ENCODE measurements around the gene PPM1D. TPM values are rescaled to one million over a fixed set of nuclear protein-coding genes. Genes with fewer than 3 reads are reported as not detected.
A peak's percentile ranks its signal among the peaks of the same experiment; 100 is the strongest.

The PPM1D gene
- polyA plus RNA-seq, 1 of the 3 experiments (the other 2 are of a cell fraction) = 8.8 TPM

DNA sequence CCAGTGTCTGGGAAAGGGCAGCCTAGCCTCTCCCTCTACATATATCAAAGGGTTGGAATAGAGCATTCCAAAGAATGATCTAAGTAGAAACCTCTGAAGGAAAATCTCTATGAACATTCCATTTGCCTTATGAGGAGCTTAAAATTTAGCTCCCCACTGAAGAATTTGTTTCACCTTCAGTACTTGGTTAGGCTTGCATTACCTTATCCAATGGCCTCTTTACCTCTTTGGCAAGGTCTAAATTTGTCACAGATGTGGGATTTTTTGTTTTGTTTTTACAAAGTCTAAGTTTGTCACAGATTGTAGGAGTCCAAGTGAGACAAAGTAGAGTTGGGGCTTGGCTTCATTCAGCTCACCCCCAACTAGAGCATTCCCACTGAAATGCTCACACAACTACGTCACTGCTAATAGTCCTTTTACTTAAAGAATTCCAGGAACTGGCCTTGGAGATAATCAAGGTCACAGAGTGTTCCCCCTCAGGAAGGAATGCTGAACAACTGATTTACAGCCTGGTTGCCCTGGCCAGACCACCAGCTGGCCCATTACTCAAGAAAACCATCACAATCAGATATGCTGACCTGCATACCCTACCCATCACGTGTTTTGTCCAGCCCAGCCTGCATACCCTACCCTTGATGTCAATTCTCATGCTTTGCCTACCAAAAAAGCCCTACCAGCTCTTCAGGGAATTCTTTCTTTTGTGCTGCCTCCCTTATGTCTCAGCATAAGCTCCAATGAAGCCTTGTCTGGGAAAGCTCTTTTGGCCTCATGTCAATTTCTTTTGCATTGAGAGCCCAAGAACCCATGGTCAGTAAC lies 26.5 kb upstream of the PPM1D start (continued):
- TF ChIP-seq, protein P1, sequence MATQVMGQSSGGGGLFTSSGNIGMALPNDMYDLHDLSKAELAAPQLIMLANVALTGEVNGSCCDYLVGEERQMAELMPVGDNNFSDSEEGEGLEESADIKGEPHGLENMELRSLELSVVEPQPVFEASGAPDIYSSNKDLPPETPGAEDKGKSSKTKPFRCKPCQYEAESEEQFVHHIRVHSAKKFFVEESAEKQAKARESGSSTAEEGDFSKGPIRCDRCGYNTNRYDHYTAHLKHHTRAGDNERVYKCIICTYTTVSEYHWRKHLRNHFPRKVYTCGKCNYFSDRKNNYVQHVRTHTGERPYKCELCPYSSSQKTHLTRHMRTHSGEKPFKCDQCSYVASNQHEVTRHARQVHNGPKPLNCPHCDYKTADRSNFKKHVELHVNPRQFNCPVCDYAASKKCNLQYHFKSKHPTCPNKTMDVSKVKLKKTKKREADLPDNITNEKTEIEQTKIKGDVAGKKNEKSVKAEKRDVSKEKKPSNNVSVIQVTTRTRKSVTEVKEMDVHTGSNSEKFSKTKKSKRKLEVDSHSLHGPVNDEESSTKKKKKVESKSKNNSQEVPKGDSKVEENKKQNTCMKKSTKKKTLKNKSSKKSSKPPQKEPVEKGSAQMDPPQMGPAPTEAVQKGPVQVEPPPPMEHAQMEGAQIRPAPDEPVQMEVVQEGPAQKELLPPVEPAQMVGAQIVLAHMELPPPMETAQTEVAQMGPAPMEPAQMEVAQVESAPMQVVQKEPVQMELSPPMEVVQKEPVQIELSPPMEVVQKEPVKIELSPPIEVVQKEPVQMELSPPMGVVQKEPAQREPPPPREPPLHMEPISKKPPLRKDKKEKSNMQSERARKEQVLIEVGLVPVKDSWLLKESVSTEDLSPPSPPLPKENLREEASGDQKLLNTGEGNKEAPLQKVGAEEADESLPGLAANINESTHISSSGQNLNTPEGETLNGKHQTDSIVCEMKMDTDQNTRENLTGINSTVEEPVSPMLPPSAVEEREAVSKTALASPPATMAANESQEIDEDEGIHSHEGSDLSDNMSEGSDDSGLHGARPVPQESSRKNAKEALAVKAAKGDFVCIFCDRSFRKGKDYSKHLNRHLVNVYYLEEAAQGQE (IDR thresholded peaks at IDR 0.05; ENCODE audit: low read depth, low read length) = peak; percentile 61; the same call in 1 of the 2 replicates
- TF ChIP-seq, protein P2, sequence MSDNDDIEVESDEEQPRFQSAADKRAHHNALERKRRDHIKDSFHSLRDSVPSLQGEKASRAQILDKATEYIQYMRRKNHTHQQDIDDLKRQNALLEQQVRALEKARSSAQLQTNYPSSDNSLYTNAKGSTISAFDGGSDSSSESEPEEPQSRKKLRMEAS (IDR thresholded peaks at IDR 0.05; ENCODE audit: low read depth) = peak; percentile 62
- TF ChIP-seq NFIC (IDR thresholded peaks at IDR 0.05; ENCODE audit: borderline replicate concordance) (peak; percentile 89), POLR2AphosphoS5 (IDR thresholded peaks at IDR 0.05; ENCODE audit: low read depth, low read length) (peak; percentile 32; the same call in 1 of the 2 replicates), RCOR1 (IDR thresholded peaks at IDR 0.05; ENCODE audit: low read length) (no peak), FOSL2 (IDR thresholded peaks at IDR 0.05; ENCODE audit: borderline replicate concordance, low read depth) (peak; percentile 57; the same call in 1 of the 2 replicates), RAD21 (IDR thresholded peaks at IDR 0.05; ENCODE audit: low read length) (no peak), EP300 (IDR thresholded peaks at IDR 0.05; ENCODE audit: borderline replicate concordance in 1 of 2, low read depth in 1 of 2, low read length in 1 of 2) (peak in 1 of 2 experiments; percentile 89; a peak in 3 of 4 replicates), SIN3A (IDR thresholded peaks at IDR 0.05; ENCODE audit: borderline replicate concordance, low read depth, low read length) (peak; percentile 60)

DNA sequence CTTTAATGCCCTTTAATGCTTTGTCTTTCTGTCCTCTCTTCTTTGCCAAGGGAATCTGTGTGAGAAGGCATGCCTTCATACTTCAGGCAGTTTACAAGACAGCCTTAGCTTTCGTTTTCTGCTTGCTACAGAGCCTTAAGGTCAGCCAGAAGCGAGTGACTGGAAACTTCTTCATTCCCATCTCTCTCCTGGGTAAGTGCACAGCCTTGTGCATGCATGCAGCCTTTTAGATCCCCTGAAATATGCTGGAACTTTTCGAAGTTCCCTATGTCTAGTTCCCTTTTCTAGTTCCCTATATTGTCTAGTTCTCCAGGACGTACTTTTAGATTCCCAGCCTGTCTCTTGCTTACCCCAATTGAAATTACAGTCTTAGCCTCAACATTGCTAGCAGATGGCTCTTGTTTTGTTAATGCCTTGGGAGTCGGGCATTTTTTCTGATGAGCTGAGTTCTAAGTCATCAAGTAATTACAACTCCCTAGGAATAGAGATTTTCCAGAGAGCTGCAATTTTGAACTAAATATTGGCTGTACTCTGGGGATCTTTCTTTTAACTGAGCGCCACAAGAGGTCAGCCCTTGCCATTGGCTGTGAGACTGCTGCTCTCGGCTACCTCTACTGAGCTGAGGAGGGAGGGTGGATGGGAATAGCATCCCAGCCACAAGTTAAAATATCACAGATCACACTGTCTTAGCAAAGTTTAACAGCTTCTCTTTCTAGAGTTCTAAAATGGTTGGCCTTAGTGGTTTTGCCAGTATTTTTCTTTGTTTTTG lies 22.7 kb upstream of the PPM1D start:
- peak; percentile 52 for TF ChIP-seq RAD21 (IDR thresholded peaks at IDR 0.05; ENCODE audit: low read length)
- TF ChIP-seq, protein P3, sequence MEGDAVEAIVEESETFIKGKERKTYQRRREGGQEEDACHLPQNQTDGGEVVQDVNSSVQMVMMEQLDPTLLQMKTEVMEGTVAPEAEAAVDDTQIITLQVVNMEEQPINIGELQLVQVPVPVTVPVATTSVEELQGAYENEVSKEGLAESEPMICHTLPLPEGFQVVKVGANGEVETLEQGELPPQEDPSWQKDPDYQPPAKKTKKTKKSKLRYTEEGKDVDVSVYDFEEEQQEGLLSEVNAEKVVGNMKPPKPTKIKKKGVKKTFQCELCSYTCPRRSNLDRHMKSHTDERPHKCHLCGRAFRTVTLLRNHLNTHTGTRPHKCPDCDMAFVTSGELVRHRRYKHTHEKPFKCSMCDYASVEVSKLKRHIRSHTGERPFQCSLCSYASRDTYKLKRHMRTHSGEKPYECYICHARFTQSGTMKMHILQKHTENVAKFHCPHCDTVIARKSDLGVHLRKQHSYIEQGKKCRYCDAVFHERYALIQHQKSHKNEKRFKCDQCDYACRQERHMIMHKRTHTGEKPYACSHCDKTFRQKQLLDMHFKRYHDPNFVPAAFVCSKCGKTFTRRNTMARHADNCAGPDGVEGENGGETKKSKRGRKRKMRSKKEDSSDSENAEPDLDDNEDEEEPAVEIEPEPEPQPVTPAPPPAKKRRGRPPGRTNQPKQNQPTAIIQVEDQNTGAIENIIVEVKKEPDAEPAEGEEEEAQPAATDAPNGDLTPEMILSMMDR (IDR thresholded peaks at IDR 0.05) = peak; percentile 40
- TF ChIP-seq SMC3 (IDR thresholded peaks at IDR 0.05; ENCODE audit: low read depth, low read length) = peak; percentile 37; the same call in 1 of the 2 replicates
- no peak for TF ChIP-seq TEAD4 (IDR thresholded peaks at IDR 0.05; ENCODE audit: borderline replicate concordance, insufficient read depth)
- H3K4me3 ChIP-seq (ENCODE audit: low read depth in 2 of 2, low read length in 1 of 2) = no peak overlapping the region; a peak in 1 of 4 replicates
- no peaks in the 10 kb centered on the region for H3K79me2 ChIP-seq (ENCODE audit: insufficient read depth)
- DNase-seq = peak; percentile 33
- H2AFZ ChIP-seq (ENCODE audit: low read depth) = peak overlapping the region; percentile 58; the same call in 1 of the 2 replicates
- peak overlapping the region; percentile 11; the same call in 1 of the 2 replicates for H3K4me2 ChIP-seq
- H3K9me2 ChIP-seq = no peaks in the 10 kb centered on the region
- peaks cover 31% of the 10 kb centered on the region for H3F3A ChIP-seq (replicated peaks; ENCODE audit: insufficient read depth)
- no peaks in the 10 kb centered on the region for H3K36me3 ChIP-seq (replicated peaks in 1 of 2; ENCODE audit: control insufficient read depth in 1 of 2, insufficient read depth in 2 of 2, low read length in 1 of 2)
- H3K9ac ChIP-seq = no peak overlapping the region
- POLR2A ChIA-PET = no interaction called here
- peaks cover 2 to 6% of the 10 kb centered on the region in 2 experiments; a peak in 2 of 4 replicates for H3K4me1 ChIP-seq (ENCODE audit: control insufficient read depth in 1 of 2, insufficient read depth in 2 of 2, low read depth in 1 of 2, low read length in 1 of 2)
- H4K20me1 ChIP-seq (ENCODE audit: insufficient read depth) = no peaks in the 10 kb centered on the region
- WGBS (ENCODE audit: low lambda C conversion rate) = 68% methylated on average over 7 of the region's 7 CpGs
- H3K27ac ChIP-seq (ENCODE audit: low read depth in 2 of 2, low read length in 1 of 2) = peak overlapping the region in 1 of 2 experiments; percentile 25; a peak in 1 of 4 replicates
- H3K9me3 ChIP-seq = no peaks in the 10 kb centered on the region
- CTCF ChIA-PET = interaction anchor here (0.6 to 4.5 kb wide), 11 partner anchors 8 to 69 kb away, joined by 3 to 31 read pairs (median 3); partner anchors contain the start of gene PPM1D
- no peaks in the 10 kb centered on the region for H3K27me3 ChIP-seq (ENCODE audit: insufficient read depth)

All from SK-N-SH (cell line).